Hepatocyte (in vitro differentiated cells): ENCODE measurements around the gene CMIP.

Source experiments
- CTCF ChIP-seq: fragments of 200-600 bp; sonication (generic); IDR thresholded peaks from 2 replicates; pipeline ENCODE4 v1.5.1; 2016; ENCODE audit warnings: antibody characterized with exemption, mild to moderate bottlenecking; ENCODE audit not compliant: poor library complexity
- EZH2phosphoT487 ChIP-seq: fragments of 200-600 bp; sonication (generic); IDR thresholded peaks from one replicate; pipeline ENCODE4 v1.6.1; 2018; ENCODE audit warnings: antibody characterized with exemption, mild to moderate bottlenecking, low read depth, moderate library complexity; ENCODE audit not compliant: unreplicated experiment, severe bottlenecking

DNA sequence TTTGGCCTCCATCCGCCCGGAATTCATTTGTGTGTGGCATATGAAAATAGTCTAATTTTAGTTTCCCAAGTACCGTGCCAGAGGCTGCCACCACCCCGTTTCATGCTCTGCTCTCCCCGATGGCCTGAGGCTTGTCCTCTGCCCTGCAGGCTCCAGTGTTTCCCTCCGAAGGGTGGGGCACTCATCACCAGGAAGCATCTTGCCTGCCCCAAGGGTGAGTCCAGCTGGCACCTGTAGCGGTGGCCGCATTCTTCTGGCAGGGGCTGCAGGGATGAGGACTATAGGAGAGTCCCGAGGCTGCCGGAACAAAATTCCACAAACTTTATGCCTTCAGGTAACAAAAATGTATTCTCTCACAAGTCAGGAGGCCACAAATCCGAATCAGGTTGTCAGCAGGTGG lies 23.1 kb upstream of the CMIP start:
- no peak for TF ChIP-seq CTCF
- TF ChIP-seq EZH2phosphoT487, result no peak
